ENCODE measurements around the gene USP9X. TPM values are rescaled to one million over a fixed set of nuclear protein-coding genes. Genes with fewer than 3 reads are reported as not detected.

USP9X gene
- total RNA-seq, 1 experiment from 2014 or later: 163 TPM

DNA sequence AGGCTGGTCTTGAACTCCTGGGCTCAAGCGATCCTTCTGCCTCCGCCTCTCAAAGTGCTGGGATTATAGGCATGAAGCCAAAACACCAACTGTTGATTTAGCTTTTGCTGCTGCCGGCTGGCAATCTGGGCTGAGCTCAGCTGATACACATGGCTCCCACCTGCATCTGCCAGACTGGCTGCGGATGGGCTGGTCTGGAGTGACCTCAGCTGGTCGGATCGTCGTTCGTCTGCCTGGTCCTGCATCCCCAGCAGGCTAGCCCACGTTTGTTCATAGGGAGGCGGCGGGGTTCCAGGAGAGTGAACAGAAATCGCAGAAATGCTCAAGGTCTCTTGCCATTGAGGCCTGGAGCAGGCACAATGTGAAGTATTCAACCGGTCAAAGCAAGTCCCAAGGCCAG is 174.3 kb downstream of the USP9X start:
- TF ChIP-seq, protein P1, sequence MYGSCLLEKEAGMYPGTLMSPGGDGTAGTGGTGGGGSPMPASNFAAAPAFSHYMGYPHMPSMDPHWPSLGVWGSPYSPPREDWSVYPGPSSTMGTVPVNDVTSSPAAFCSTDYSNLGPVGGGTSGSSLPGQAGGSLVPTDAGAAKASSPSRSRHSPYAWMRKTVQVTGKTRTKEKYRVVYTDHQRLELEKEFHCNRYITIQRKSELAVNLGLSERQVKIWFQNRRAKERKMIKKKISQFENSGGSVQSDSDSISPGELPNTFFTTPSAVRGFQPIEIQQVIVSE (CRISPR knock-in tag; IDR thresholded peaks at IDR 0.05; ENCODE audit: borderline replicate concordance): no peak
- Mint-ChIP-seq H3K36me3 (0 out of 2 replicates have a peak, but pooled peaks cover 2% of the 10 kb centered on the region), H3K4me1 (no peaks in the 10 kb centered on the region), H3K4me3 (no peak overlapping the region), H3K27ac (no peak overlapping the region), H3K27me3 (ENCODE audit: low read depth) (no peaks in the 10 kb centered on the region; the same call in 1 of the 2 replicates), H3K9me3 (peaks cover 3% of the 10 kb centered on the region; the same call in 1 of the 2 replicates)
- CTCF ChIA-PET: interaction anchor here (1.1 to 1.4 kb wide), 2 partner anchors 33 to 79 kb away, joined by 3 read pairs; no protein-coding TSS in a partner anchor
- DNase-seq (ENCODE audit: low spot score): peak; percentile 13
- no peak for ATAC-seq
- POLR2A ChIA-PET: no interaction called here

DNA sequence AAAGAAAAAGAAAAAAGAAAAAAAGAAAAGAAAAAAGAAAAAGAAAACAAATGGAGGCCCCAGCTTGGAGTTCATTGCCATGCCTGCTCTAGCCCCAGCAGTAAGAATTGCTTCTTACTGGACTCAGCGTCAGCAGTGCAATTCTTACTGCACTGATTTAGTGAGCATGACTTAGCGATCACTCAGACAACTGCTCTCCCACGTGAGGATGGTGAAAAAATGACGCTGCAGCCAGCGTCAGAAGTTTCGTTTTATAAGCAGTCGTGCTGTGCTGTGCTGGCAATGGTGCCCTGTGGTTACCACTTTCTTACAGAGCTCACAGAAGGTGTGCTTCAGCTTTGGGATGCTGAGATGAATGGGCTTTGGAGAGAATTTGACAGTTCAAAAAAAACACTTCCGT is 180.4 kb downstream of the USP9X start:
- H3K36me3 Mint-ChIP-seq: 0 out of 2 replicates have a peak, but pooled peaks cover 2% of the 10 kb centered on the region
- no peaks in the 10 kb centered on the region; the same call in 1 of the 2 replicates for H3K27me3 Mint-ChIP-seq (ENCODE audit: low read depth)
- H3K4me3 Mint-ChIP-seq: no peak overlapping the region
- no peak overlapping the region for H3K27ac Mint-ChIP-seq
- ChIA-PET CTCF (interaction anchor here (2.2 kb wide), 1 partner anchor 722 kb away, joined by 5 read pairs; no protein-coding TSS in a partner anchor), POLR2A (no interaction called here)
- ATAC-seq: no peak
- H3K4me1 Mint-ChIP-seq: peaks cover 4% of the 10 kb centered on the region
- no peak for DNase-seq (ENCODE audit: low spot score)
- peaks cover 3% of the 10 kb centered on the region; the same call in 1 of the 2 replicates for H3K9me3 Mint-ChIP-seq
- TF ChIP-seq FOXK1 (CRISPR knock-in tag; IDR thresholded peaks at IDR 0.05): no peak
- TF ChIP-seq, protein P2, sequence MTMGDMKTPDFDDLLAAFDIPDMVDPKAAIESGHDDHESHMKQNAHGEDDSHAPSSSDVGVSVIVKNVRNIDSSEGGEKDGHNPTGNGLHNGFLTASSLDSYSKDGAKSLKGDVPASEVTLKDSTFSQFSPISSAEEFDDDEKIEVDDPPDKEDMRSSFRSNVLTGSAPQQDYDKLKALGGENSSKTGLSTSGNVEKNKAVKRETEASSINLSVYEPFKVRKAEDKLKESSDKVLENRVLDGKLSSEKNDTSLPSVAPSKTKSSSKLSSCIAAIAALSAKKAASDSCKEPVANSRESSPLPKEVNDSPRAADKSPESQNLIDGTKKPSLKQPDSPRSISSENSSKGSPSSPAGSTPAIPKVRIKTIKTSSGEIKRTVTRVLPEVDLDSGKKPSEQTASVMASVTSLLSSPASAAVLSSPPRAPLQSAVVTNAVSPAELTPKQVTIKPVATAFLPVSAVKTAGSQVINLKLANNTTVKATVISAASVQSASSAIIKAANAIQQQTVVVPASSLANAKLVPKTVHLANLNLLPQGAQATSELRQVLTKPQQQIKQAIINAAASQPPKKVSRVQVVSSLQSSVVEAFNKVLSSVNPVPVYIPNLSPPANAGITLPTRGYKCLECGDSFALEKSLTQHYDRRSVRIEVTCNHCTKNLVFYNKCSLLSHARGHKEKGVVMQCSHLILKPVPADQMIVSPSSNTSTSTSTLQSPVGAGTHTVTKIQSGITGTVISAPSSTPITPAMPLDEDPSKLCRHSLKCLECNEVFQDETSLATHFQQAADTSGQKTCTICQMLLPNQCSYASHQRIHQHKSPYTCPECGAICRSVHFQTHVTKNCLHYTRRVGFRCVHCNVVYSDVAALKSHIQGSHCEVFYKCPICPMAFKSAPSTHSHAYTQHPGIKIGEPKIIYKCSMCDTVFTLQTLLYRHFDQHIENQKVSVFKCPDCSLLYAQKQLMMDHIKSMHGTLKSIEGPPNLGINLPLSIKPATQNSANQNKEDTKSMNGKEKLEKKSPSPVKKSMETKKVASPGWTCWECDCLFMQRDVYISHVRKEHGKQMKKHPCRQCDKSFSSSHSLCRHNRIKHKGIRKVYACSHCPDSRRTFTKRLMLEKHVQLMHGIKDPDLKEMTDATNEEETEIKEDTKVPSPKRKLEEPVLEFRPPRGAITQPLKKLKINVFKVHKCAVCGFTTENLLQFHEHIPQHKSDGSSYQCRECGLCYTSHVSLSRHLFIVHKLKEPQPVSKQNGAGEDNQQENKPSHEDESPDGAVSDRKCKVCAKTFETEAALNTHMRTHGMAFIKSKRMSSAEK (CRISPR knock-in tag; IDR thresholded peaks at IDR 0.05; ENCODE audit: borderline replicate concordance): no peak

DNA sequence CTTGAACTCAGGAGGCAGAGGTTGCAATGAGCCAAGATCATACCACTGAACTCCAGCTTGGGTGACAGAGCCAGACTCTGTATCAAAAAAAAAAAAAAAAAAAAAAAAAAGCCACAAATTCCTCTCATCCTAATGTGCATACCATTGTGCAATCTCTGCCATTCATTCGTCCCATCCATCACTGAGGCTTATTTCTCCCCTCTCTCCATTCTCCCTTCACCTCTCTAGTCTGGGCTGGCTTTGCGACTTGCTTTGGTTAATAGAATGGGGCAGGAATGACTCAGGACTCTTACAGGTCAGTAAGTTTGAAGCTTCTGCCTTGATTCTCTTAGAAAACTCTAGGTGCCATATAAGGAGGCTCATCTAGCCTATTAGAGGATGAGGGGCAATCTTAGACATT is 188.4 kb downstream of the USP9X start:
- Mint-ChIP-seq H3K27me3 (ENCODE audit: low read depth) (no peaks in the 10 kb centered on the region), H3K4me3 (no peak overlapping the region), H3K27ac (peak overlapping the region; percentile 76; the same call in 1 of the 2 replicates)
- TF ChIP-seq CREM (CRISPR knock-in tag; IDR thresholded peaks at IDR 0.05) (no peak), ESRRA (CRISPR knock-in tag; IDR thresholded peaks at IDR 0.05; ENCODE audit: borderline replicate concordance) (no peak), SMAD4 (CRISPR knock-in tag; IDR thresholded peaks at IDR 0.05) (no peak), TEAD1 (CRISPR knock-in tag; IDR thresholded peaks at IDR 0.05) (no peak), MXD4 (CRISPR knock-in tag; IDR thresholded peaks at IDR 0.05; ENCODE audit: borderline replicate concordance) (no peak), NFE2L1 (CRISPR knock-in tag; IDR thresholded peaks at IDR 0.05) (no peak), SOX15 (CRISPR knock-in tag; IDR thresholded peaks at IDR 0.05) (no peak), ZBTB21 (CRISPR knock-in tag; IDR thresholded peaks at IDR 0.05; ENCODE audit: borderline replicate concordance) (no peak), SP1 (CRISPR knock-in tag; conservative IDR thresholded peaks at IDR 0.05) (no peak), ZNF423 (CRISPR knock-in tag; IDR thresholded peaks at IDR 0.05) (no peak), FOXK1 (CRISPR knock-in tag; IDR thresholded peaks at IDR 0.05) (no peak), ZNF232 (CRISPR knock-in tag; IDR thresholded peaks at IDR 0.05) (no peak), MYBL2 (CRISPR knock-in tag; IDR thresholded peaks at IDR 0.05) (no peak)
- TF ChIP-seq, protein P3, sequence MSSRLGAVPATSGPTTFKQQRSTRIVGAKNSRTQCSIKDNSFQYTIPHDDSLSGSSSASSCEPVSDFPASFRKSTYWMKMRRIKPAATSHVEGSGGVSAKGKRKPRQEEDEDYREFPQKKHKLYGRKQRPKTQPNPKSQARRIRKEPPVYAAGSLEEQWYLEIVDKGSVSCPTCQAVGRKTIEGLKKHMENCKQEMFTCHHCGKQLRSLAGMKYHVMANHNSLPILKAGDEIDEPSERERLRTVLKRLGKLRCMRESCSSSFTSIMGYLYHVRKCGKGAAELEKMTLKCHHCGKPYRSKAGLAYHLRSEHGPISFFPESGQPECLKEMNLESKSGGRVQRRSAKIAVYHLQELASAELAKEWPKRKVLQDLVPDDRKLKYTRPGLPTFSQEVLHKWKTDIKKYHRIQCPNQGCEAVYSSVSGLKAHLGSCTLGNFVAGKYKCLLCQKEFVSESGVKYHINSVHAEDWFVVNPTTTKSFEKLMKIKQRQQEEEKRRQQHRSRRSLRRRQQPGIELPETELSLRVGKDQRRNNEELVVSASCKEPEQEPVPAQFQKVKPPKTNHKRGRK (CRISPR knock-in tag; IDR thresholded peaks at IDR 0.05; ENCODE audit: borderline replicate concordance): no peak
- TF ChIP-seq, protein P4, sequence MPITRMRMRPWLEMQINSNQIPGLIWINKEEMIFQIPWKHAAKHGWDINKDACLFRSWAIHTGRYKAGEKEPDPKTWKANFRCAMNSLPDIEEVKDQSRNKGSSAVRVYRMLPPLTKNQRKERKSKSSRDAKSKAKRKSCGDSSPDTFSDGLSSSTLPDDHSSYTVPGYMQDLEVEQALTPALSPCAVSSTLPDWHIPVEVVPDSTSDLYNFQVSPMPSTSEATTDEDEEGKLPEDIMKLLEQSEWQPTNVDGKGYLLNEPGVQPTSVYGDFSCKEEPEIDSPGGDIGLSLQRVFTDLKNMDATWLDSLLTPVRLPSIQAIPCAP (CRISPR knock-in tag; IDR thresholded peaks at IDR 0.05): no peak
- TF ChIP-seq, protein P5, sequence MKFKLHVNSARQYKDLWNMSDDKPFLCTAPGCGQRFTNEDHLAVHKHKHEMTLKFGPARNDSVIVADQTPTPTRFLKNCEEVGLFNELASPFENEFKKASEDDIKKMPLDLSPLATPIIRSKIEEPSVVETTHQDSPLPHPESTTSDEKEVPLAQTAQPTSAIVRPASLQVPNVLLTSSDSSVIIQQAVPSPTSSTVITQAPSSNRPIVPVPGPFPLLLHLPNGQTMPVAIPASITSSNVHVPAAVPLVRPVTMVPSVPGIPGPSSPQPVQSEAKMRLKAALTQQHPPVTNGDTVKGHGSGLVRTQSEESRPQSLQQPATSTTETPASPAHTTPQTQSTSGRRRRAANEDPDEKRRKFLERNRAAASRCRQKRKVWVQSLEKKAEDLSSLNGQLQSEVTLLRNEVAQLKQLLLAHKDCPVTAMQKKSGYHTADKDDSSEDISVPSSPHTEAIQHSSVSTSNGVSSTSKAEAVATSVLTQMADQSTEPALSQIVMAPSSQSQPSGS (CRISPR knock-in tag; IDR thresholded peaks at IDR 0.05; ENCODE audit: borderline replicate concordance, low read depth): no peak
- TF ChIP-seq, protein P6, sequence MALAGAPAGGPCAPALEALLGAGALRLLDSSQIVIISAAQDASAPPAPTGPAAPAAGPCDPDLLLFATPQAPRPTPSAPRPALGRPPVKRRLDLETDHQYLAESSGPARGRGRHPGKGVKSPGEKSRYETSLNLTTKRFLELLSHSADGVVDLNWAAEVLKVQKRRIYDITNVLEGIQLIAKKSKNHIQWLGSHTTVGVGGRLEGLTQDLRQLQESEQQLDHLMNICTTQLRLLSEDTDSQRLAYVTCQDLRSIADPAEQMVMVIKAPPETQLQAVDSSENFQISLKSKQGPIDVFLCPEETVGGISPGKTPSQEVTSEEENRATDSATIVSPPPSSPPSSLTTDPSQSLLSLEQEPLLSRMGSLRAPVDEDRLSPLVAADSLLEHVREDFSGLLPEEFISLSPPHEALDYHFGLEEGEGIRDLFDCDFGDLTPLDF (CRISPR knock-in tag; IDR thresholded peaks at IDR 0.05): no peak

More for the DNA sequence above, 188.4 kb downstream of the USP9X start:
- H3K9me3 Mint-ChIP-seq: no peaks in the 10 kb centered on the region
- no peaks in the 10 kb centered on the region for H3K36me3 Mint-ChIP-seq
- POLR2A ChIA-PET: interaction anchor here (0.6 kb wide), 1 partner anchor 421 kb away, joined by 5 read pairs; no protein-coding TSS in a partner anchor
- no peak for DNase-seq (ENCODE audit: low spot score)
- CTCF ChIA-PET: no interaction called here
- peaks cover 12% of the 10 kb centered on the region for H3K4me1 Mint-ChIP-seq
- no peak for ATAC-seq
